Suppressor macrophage (primary cell): ENCODE results near the gene PTGES.
A peak's percentile ranks its signal among the peaks of the same experiment; 100 is the strongest.

Source experiments
- DNase-seq, 4 experiments: peaks; one replicate each; pipeline ENCODE4 v3.0.0-alpha.2; 2020 to 2022

PTGES gene

GRCh38 chr9:129740666-129741464 is 12.0 kb downstream of the PTGES start:
- no peak for DNase-seq

GRCh38 chr9:129740174-129740573 is 12.7 kb downstream of the PTGES start:
- DNase-seq: no peak

DNA sequence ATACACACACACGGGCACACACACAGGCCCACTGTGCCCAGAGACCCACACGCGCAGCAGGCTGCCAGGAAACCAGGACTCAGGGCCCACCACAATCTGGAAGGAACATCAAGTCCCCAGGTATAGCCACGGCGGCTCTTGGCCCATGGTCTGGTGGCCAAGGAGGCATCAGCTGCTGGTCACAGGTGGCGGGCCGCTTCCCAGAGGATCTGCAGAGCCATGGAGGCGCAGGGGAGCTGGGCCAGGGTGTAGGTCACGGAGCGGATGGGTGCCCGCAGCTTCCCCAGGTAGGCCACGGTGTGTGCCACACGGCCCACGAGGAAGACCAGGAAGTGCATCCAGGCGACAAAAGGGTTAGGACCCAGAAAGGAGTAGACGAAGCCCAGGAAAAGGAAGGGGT is 13.4 kb downstream of the PTGES start:
- DNase-seq: no peak

DNA sequence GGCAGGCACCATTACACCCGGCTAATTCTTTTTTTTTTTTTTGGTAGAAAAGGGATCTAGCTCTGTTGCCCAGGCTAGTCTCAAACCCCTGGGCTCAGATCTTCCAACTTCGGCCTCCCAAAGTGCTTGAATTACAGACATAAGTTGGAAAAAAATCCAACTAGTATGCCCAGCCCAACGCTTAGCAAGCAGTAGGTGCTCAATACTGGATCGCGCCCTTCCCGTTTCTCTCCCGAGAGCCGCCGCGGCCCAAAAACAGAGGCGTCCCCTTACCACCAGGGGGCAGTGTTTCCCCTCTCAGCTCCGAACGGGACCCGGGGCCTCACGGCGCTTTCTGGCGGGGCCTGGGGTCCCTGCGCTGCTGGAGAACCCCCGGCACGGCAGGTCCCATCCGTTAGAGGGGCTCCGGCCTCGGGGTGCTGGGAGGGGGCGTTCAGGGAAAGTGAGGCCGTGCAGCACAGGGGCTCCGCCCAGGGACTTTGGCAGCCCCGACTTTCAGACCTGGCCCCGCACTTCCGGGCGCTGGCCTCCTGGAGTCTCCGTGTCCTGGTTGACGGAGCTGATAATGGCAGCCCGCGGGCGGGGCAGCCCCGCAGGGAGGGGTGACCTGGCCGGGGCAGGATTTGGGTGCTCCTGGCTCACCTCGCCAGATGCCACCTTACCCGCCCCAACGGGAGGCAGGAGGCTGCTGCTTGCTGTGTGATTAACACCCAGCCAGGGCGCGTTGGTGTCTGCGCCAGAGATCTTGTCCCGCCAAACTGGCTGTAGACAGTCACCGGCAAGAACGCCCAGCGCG is 15.2 kb downstream of the PTGES start:
- DNase-seq: peak; percentile 86 to 94 (median 92)

GRCh38 chr9:129736334-129736733 is 16.5 kb downstream of the PTGES start:
- no peak for DNase-seq

DNA sequence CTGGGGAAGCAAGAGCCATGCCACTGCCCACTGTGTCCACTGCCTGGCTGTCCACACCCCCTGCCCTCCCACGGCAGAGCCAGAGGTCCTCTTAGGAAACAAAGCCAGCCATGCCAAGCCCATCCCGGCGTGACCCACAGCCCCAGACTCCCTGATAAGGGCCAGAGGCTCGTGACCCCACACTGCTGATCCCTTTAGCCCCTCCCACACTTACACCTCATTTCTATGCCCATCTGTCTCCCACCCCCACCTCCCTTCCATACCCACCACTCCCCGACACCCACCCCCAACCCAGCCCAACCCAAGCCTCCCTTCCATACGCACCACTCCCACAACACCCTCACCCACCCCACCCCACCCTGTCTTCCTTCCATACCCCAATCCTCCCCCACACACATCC is 17.3 kb downstream of the PTGES start:
- DNase-seq: no peak

DNA sequence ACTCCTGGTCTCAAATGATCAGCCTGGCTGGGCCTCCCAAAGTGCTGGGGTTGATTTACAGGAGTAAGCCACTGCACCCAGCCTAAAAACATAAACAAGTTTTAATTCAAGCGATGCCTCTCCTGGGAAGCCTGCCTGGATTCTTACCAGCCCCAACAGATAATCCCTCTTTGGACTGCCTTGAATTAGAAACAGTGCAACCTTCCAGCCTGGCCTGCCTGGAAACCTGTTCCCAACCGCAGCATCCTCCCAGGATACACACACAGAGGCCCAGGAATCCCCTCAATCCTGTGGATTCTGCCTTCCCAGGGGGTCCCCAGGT is 19.2 kb downstream of the PTGES start:
- DNase-seq: no peak

- DNase-seq: no peak
These were observed 19.8 kb downstream of the PTGES start for GRCh38 chr9:129732946-129733631.

DNA sequence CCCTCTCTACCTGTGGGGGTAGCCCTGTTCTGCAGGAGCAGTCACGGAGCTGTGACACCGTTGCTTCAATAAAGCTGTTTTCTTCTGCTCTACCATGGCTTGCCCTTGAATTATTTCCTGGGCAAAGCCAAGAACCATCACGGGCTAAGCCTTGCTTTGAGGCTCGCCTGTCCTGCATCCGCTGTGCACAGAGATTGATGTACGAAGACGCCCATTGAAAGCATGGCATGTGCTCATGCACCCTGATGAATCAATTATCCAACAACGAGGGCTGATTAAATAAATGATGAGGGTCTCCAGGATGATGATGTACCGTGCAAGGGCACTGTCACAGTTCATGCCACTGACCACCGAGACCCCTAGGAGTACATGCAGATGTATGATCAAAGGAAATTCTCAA is 20.7 kb downstream of the PTGES start:
- no peak for DNase-seq

- DNase-seq: no peak
These were observed 21.3 kb downstream of the PTGES start for GRCh38 chr9:129731477-129732085.

- no peak for DNase-seq
These were observed 24.1 kb downstream of the PTGES start for GRCh38 chr9:129728744-129729143.

DNA sequence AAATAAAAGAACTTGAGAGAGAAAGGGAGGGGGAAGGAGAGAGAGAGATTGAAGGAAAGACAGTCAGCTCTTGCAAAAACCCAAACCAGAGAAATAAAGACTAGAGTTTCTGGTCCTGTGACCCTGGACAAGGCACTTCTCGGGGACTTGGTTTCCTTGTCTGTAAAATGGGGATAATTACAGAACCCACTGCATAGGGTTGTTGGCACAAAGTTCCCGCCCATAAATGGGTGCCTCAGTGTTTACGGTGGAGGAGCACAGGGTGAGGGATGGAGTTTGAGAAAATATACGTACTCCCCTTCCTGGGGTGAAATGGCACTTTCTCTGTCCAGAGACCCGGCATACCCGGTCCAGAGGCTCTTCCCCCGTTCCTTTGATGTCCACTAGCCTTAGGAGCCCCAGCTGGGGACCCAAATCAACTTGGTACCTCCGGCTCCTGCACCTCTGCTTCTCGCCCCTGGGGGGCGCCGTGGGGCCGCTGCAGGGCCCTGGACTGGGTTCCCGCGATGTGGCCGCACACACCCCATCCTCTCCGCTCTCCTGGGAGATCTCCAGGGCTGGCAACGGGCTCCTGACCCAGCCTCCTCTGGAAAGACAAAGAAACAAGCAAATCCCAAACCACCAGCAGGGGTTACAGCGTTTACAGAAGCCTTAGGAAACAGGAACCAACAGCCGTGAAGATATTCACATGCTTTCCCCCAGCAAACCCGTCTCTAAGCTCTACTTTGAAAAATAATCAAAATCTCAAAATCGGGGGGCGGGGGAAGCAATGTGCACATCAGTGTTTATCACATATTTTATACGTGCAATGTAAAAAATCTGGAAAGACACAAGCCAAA is 26.3 kb downstream of the PTGES start:
- DNase-seq: peak; percentile 69 to 85 (median 78)

DNA sequence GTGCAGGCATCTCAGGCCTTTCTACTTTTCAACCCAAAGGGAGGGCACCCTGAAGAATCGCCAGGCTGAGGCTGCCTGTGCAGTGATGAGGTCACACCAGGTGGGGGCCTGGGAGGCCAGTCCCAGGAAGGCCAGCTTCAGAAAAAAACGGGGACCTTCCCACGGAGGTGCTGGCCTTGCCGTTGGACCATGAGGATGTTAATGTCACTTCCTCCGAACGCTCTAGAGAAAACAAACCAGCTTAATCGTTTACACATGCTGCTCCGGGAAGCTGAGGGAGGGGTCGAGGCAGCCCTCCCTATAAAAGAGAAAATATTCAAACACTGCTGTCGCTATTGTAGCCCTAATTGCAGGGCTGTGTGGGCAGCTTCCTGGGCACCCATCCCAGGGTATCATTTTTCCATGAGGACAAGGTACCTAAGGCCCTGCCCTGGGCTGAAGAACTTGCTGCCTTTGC is 27.0 kb downstream of the PTGES start:
- DNase-seq: no peak

- DNase-seq: no peak
These were observed 28.2 kb downstream of the PTGES start for GRCh38 chr9:129724456-129725190.

DNA sequence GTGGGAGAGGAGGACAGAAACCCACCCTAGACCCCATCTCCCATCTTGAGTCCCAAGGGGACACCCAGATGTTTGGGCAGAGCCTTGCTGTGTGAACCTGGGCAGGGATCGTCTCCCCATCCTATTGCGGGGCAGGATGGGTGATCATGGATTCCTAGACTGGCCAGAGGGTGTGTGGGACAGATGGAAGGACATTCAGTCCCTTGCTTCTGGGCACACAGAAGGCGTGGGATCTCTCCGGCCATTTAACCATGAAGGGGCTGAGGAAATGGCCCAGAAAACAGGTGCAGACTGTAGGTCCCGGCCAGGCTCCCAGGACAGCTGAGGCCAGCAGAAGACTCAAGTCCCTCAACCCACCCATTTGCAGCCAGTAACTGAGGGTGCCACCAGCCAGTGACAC is 29.9 kb downstream of the PTGES start:
- no peak for DNase-seq

- no peak for DNase-seq
These were observed 31.8 kb downstream of the PTGES start for GRCh38 chr9:129720865-129721545.

DNA sequence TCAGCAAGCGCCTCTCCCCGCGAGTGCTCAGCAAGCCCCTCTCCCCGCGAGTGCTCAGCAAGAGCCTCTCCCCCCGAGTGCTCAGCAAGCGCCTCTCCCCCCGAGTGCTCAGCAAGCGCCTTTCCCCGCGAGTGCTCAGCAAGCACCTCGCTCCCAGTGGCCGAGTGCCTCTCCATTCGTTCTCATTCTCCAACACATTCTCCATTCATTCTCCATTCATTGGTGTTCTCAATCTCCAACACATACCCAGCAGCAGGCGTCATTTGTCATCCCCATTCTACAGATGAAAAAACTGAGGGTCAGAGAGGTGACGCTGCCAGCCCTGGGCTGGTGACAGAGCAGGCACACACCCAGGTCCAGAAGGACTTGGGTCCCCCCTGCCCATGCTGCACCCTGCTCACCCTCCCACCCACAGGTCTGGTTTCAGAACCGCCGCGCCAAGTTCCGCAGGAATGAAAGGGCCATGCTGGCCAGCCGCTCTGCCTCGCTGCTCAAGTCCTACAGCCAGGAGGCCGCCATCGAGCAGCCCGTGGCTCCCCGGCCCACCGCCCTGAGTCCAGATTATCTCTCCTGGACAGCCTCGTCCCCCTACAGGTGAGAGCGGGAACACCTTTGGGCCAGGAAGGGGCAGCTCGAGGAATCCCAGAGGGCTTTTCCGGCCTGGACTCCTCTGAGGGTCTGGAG is 32.5 kb downstream of the PTGES start:
- no peak for DNase-seq

DNA sequence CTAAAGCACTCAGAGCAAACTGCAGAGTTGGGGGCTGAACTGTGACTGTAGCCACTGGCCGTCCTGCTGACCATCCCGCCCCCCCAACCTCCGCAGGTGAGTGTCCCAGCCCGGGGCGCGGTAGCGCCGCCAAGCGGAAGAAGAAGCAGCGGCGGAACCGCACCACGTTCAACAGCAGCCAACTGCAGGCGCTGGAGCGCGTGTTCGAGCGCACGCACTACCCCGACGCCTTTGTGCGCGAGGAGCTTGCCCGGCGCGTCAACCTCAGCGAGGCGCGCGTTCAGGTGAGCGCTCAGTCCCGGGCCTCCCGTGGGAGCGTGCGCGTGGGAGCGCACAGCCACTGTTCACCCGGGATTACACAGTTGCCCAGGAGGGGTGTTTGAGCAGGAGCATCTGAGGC is 33.7 kb downstream of the PTGES start:
- no peak for DNase-seq

DNA sequence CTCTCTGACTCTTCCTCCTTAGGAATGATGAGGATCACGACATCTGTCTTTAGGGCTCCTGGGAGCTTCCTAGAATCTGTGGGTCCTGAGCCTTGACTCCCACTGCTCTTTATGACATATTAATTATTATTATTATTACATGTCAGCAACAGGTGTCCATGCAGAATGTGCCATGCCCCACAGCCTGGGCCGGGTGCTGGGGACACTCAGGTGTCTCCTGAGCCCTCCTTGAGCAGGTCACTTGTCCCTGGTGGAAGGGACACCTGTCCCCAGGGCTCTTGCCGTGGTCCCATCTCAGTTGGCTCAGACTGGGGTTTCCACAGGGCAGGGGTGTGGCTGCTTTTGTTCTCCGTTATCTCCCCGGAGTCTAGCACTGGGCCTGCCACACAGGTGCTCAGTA is 34.2 kb downstream of the PTGES start:
- no peak for DNase-seq

DNA sequence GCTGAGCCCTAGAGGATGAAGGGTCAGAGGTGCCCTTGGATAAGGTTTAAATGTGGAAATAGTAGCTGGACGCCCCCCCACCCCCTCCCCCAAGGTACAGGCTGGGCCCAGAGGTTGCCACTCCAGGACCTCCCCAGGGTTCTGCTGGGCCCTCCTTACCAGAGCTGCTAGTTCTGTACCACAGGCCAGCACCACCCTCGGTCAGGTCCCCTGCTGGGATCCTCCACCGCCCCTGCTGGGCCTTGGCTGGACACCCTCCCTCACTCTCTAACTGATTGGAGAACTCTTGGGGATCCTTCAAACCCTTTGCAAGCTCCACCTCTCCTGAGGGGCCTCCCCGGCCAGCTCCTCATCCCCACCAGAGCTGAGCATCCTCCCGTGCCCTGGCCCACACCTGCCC is 34.9 kb downstream of the PTGES start:
- DNase-seq: no peak
